Psoas muscle (tissue), 8 donors: ENCODE results near the gene BUD13. TPM values are rescaled to one million over a fixed set of nuclear protein-coding genes. Genes with fewer than 3 reads are reported as not detected.

Experiments used
- ATAC-seq, 4 donors: fragments of 200-7000 bp; cut with Tn5 transposase; one replicate each; pipeline ENCODE4 v1.9.1; 2020; ENCODE audit warnings: moderate library complexity in 3 of 4, mild to moderate bottlenecking in 2 of 4
- DNase-seq, 2 donors: peaks; one replicate each; pipeline ENCODE4 v3.0.0-alpha.2; 2020
- H3K27ac ChIP-seq: fragments of 200-600 bp; one replicate; pipeline ENCODE4 v1.8.0; 2022
- H3K27me3 ChIP-seq, 3 donors: fragments of 200-600 bp in 1 of 3; one replicate each; pipeline versions ENCODE4 v1.6.1 to v1.8.0; 2013 to 2022; ENCODE audit warnings: low read length in 2 of 3, mild to moderate bottlenecking in 2 of 3, moderate library complexity in 1 of 3; ENCODE audit not compliant: insufficient read depth in 3 of 3
- H3K36me3 ChIP-seq, 2 donors: fragments of 200-600 bp in 1 of 2; one replicate each; pipeline versions ENCODE4 v1.6.1 to v1.8.0; 2013 to 2022; ENCODE audit warnings: low read depth in 1 of 2, mild to moderate bottlenecking in 1 of 2, moderate library complexity in 1 of 2; ENCODE audit not compliant: insufficient read depth in 1 of 2
- H3K4me1 ChIP-seq: fragments of 200-600 bp; one replicate; pipeline ENCODE4 v1.8.0; 2022
- H3K4me3 ChIP-seq: fragments of 200-600 bp; one replicate; pipeline ENCODE4 v1.8.0; 2022; ENCODE audit warnings: mild to moderate bottlenecking
- H3K9me3 ChIP-seq: fragments of 200-600 bp; one replicate; pipeline ENCODE4 v1.8.0; 2022
- WGBS, 3 donors: extraction: QIAGEN DNeasy Blood & Tissue Kit; methylation state at CpG; one replicate each; pipeline versions ENCODE4 v1.1.6 to v1.1.7; 2013; 5-methylcytosine and 5-hydroxymethylcytosine counted together
- intact Hi-C, 2 donors: fragments of 100-400 bp; cut with DNase I; formaldehyde crosslinking; loops; one replicate each; pipeline versions ENCODE4 v1.11.0 to v1.14.2; 2022
- polyA plus RNA-seq, 3 donors: library from polyadenylated mRNA; stranded (reverse); fragments of 200-250 nt; gene quantifications; one replicate each; pipeline ENCODE4 v1.2.3, GENCODE V29; 2013
- total RNA-seq, 4 donors: library from RNA; stranded (reverse); fragmentation: NEBNext Ultra II Directional in 2 of 4; extraction: Animal tissue kit (Norgen Biotek cat#: 25700) in 2 of 4; gene quantifications; one replicate each; pipeline versions ENCODE4 v1.2.1 to v1.2.4, GENCODE V29; 2021 to 2023
- TF ChIP-seq, protein P1 (sequence below): fragments of 200-600 bp; IDR thresholded peaks from one replicate; pipeline ENCODE4 v1.8.0; 2022; ENCODE audit warnings: antibody characterized with exemption
- donor health status: healthy with polysubstance abuse.
- donor health status: DM: no; HTN: no; CAD: no; lungs with moderate emphysema.
- donor health status: Bipolar disorder and iron deficiency.
- donor health status: healthy.
- donor health status: DM: yes; HTN: yes; CAD: no.
- donor health status: DM: no; HTN: no; CAD: no.
- donor health status: DM: no; HTN: no; CAD: no.
- donor health status: DM: yes; HTN: yes; CAD: no.

The BUD13 gene
- total and polyA plus RNA-seq, 7 donors = 8.6 to 17.1 (median 11.2) TPM

DNA sequence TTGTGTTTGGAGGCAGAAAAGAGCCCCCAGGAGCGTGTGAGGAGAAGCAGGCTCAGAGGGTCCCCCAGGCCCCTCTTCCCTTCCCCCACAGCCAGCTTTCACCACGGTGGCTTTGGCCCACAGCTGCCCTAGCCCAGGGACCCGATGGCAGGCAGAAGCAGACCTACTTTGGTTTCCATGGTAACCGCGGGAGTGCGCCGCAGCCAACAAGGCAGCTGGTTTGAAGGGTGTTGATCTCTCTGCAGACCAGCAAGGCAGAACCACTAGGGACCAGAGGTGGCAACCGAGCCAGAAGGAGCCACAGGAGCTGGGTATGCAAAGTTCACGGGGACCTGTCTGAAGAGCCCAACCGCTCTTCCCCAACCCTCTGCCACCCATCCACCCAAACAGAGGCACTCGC is 69.4 kb downstream of the BUD13 start:
- TF ChIP-seq, protein P1, sequence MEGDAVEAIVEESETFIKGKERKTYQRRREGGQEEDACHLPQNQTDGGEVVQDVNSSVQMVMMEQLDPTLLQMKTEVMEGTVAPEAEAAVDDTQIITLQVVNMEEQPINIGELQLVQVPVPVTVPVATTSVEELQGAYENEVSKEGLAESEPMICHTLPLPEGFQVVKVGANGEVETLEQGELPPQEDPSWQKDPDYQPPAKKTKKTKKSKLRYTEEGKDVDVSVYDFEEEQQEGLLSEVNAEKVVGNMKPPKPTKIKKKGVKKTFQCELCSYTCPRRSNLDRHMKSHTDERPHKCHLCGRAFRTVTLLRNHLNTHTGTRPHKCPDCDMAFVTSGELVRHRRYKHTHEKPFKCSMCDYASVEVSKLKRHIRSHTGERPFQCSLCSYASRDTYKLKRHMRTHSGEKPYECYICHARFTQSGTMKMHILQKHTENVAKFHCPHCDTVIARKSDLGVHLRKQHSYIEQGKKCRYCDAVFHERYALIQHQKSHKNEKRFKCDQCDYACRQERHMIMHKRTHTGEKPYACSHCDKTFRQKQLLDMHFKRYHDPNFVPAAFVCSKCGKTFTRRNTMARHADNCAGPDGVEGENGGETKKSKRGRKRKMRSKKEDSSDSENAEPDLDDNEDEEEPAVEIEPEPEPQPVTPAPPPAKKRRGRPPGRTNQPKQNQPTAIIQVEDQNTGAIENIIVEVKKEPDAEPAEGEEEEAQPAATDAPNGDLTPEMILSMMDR = no peak
- peaks cover 4% of the 10 kb centered on the region for H3K4me1 ChIP-seq
- WGBS, 3 donors = 31 to 42% (median 33%) methylated on average over 11 of the region's 11 CpGs
- H3K27me3 ChIP-seq = no peaks in the 10 kb centered on the region
- no peaks in the 10 kb centered on the region for H3K9me3 ChIP-seq
- H3K4me3 ChIP-seq = no peak overlapping the region
- ATAC-seq (no peak), DNase-seq (no peak)
- intact Hi-C loops = no loop called here
- H3K36me3 ChIP-seq = no peaks in the 10 kb centered on the region
- H3K27ac ChIP-seq = no peak overlapping the region

DNA sequence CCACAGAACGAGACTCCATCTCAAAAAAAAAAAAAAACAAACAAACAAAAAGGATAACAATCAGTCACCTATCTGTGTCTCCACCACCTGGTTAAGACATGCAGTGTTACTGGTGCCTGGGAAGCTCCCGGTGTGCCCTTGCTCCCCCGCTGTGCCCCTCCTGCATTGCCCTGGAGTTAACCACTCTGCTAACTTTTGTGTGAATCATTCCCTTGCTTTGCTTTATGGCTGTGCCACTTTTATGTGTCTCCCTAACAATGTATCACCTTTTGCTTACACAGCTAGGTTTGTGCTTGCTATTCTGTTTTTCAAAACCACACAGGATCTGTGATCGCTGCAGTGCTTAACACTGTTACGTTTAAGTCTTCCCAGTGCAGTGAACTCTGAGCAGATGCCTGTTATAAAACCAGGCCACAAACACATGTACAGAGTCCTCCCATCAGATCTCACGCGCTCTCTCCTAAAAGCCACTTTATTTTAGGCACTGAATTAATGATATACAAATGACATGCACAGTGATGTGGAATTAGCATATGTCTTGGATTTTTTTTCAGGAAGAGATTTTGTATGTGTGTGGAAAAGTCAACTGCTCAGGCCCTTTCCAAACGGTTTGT is 69.9 kb downstream of the BUD13 start:
- TF ChIP-seq, protein P1 = no peak
- peaks cover 4% of the 10 kb centered on the region for H3K4me1 ChIP-seq
- DNase-seq (no peak), ATAC-seq (no peak)
- H3K9me3 ChIP-seq = no peaks in the 10 kb centered on the region
- no peak overlapping the region for H3K4me3 ChIP-seq
- no peaks in the 10 kb centered on the region for H3K36me3 ChIP-seq
- H3K27ac ChIP-seq = no peak overlapping the region
- WGBS, 3 donors = 70 to 77% (median 75%) methylated on average over 8 of the region's 8 CpGs
- intact Hi-C loops = no loop called here
- no peaks in the 10 kb centered on the region for H3K27me3 ChIP-seq

DNA sequence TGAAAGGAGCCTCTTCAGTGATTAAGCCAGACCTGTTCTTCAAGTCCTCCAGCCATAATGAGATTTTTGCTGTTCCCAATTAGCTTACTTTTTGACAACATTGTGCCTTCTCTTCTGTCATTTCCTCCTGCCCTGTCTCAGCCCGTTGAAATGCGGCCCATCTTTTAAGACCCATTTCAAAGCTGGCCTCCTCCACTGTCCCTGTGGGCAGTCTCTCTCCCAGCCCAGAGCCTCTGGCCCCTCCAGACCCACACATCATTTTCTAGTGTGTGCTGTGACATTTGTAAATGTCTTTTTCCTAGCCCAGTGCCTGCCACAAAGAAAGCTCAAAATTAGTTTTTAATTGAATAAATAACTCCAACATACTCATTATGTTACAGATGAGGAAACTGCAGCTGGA is 70.9 kb downstream of the BUD13 start:
- Histone ChIP-seq H3K27ac (no peak overlapping the region), H3K9me3 (no peaks in the 10 kb centered on the region), H3K36me3 (no peaks in the 10 kb centered on the region), H3K27me3 (no peaks in the 10 kb centered on the region), H3K4me1 (no peaks in the 10 kb centered on the region), H3K4me3 (no peak overlapping the region)
- intact Hi-C loops = no loop called here
- WGBS, 3 donors = 64 to 72% (median 66%) methylated on average over 2 of the region's 2 CpGs
- TF ChIP-seq, protein P1 = no peak
- no peak for ATAC-seq
- no peak for DNase-seq

DNA sequence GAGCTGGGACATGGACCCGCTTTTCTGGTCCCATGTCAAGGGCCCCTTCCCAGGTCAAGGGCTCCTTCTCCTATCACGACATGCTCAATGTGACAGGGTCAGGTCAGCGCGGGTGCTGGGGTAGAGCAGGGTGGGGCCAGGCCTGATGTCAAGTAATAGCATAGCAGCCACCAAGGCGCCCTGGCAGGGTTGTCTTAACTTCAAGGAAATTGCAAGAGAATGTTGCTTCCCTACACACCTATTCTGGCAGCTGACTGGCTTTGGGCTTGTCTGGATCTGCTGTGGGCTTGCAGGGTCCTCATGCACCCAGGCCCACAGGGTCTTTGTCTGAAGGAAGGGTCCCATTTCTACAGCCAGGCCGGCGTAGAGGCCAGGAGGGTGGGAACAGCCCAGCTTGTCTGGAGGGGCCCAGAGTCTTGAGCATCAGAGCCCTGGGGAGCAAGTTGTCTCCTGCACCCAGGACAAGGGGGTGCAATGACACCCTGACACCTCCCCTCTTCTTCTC is 71.4 kb downstream of the BUD13 start:
- no peak for ATAC-seq
- TF ChIP-seq, protein P1 = no peak
- no peaks in the 10 kb centered on the region for H3K27me3 ChIP-seq
- no peaks in the 10 kb centered on the region for H3K36me3 ChIP-seq
- no peak overlapping the region for H3K4me3 ChIP-seq
- DNase-seq = no peak
- intact Hi-C loops = no loop called here
- H3K4me1 ChIP-seq = no peaks in the 10 kb centered on the region
- WGBS, 3 donors = 89 to 93% (median 93%) methylated on average over 7 of the region's 7 CpGs
- H3K9me3 ChIP-seq = no peaks in the 10 kb centered on the region
- no peak overlapping the region for H3K27ac ChIP-seq
